Skin of body (tissue), 2 donors: ENCODE measurements around the gene SERPINE1. TPM values are rescaled to one million over a fixed set of nuclear protein-coding genes. Genes with fewer than 3 reads are reported as not detected.
"Not testable (repeated sequence)": the region's sequence is repeated elsewhere in the genome, so short reads cannot be mapped to it uniquely, and the experiment has no call there.

Experiments used
- DNase-seq: peaks from one replicate; lab custom pipeline; 2025; lab: John Stamatoyannopoulos, UW
- total RNA-seq: library from RNA; depleted of rRNA; stranded (reverse); fragments of >200 nt; gene quantifications from one replicate; pipeline ENCODE4 v1.2.3, GENCODE V29; 2014

Gene SERPINE1
- 18.1 TPM for total RNA-seq

DNA sequence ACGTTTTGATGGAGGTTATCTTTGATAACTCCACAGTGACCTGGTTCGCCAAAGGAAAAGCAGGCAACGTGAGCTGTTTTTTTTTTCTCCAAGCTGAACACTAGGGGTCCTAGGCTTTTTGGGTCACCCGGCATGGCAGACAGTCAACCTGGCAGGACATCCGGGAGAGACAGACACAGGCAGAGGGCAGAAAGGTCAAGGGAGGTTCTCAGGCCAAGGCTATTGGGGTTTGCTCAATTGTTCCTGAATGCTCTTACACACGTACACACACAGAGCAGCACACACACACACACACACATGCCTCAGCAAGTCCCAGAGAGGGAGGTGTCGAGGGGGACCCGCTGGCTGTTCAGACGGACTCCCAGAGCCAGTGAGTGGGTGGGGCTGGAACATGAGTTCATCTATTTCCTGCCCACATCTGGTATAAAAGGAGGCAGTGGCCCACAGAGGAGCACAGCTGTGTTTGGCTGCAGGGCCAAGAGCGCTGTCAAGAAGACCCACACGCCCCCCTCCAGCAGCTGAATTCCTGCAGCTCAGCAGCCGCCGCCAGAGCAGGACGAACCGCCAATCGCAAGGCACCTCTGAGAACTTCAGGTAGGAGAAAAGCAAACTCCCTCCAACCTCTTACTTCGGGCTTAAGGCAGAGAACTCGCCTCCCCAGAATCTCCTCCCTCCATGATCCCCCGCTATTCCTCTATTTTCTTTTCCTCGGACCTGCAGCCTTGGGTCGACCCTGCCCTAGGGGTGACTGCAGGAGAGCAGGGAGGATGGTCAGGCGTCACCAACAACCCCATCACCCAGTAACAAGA lies at the start of gene SERPINE1:
Gene SERPINE1 (plus strand): TSS at position 454 of the 809 bp plus-strand sequence. CDS start 1,290 bp downstream, outside the sequence.
- DNase-seq = peak; percentile 95

DNA sequence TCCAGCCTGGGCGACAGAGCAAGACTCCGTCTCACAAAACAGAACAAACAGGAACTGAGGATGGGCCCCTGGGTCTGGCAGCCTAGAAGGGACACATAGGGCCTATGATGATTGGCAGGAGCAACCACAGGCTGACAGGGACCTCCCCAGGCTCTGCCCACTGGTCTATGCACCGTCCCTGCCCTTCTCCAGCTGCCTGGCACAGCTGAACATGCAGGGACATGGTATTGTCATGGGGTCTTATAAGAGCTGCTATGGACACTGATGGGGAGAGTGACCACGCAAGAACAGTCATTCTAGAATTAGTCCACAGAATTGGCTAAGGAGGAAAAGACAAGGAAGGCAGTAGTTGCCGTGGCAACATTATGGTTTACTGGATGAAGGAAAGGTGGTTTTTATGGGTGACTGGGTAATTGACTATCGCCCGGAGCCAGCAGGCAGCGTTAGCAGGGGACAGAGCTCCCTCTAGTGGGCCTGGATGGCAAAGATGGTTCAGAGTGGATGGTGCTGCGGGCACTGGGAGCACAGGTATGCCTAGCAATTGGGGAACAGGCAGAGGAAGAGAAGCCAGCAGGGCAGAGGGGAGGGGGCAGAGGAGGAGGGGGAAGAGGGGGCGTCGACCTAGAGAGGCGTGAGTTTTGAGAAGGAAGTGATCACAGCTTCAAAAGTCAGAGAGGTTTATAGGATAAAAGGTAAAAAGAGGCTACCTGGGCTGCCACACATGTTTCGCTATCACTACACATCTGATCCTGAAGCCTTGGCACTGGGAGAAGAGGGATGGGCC lies 49.4 kb upstream of the SERPINE1 start:
- peak; percentile 46 for DNase-seq

DNA sequence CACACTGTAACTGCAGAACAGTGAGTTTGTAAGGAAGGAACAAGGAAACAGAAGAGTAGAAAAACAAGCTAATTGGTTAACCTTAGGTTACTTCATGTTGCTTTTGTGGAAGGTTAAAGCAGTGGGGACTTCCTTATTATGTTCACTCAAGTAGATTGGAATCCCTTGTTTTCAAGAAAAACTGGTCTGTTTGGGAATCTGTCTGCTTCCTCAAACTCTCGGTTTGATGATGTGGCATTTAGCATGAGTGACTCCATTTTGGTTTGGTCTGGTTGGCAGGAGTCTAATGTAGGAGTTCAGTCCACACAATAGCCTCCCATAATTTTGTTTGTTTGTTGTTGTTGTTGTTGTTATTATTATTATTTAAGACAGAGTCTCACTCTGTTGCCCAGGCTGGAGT lies 45.5 kb upstream of the SERPINE1 start:
- DNase-seq = no peak

DNA sequence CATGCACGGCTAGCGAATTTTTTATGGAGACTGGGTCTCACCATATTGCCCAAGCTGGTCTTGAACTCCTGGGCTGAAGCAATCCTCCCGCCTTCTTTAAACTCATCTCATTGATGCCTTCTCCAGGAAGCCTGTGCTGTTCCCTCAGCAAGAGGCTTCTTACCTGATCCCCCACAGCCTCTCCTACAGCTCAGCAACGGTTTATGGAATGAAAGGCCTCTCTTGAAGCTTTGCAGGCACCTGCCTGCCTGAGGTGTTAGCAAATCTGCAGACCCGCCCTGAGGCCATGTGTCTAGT lies 42.1 kb upstream of the SERPINE1 start:
- DNase-seq = no peak

DNA sequence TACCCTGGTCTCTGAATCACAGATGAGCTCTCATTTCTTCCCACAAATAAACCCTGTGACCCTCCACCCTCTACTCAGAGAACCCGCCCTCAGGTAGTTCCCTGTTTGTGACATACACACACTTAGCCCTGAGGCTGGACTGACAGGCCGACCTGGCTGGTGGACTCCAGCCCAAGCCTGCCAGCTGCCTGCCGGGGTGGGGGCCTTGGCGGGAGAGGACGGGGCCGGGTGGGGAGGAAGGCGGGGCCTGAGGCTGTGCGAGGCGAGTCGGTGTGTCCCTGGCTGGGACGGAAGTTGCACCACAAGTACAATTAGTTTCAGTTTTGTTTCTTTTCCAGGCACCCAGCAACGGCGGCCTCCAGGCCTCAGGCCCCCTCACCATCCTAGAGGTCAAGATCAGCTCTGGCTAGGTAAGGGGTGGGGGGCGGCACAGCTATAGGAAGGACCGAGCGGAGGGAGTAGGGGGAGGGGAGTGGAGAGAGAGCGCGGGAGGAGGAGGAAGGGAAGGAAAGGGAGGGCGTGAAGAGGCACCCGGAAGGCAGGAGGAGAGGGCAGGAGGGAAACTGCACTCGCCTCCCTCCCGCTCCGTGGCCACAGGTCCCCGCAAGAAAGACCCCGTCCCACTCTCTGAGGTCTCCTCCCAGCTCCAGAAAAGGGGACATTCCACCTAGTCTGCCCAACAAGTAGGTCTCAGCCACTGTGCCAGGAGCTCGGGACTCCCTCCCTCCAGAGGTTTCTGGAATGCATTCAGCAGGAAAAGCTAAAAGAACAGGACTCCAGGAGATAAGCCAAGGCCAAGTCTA lies 41.5 kb upstream of the SERPINE1 start, which contains the start of gene TRIM56:
Gene TRIM56 (plus strand): TSS at position 320 of the 803 bp plus-strand sequence. CDS start 1,832 bp downstream, outside the sequence.
- DNase-seq = peak; percentile 58

DNA sequence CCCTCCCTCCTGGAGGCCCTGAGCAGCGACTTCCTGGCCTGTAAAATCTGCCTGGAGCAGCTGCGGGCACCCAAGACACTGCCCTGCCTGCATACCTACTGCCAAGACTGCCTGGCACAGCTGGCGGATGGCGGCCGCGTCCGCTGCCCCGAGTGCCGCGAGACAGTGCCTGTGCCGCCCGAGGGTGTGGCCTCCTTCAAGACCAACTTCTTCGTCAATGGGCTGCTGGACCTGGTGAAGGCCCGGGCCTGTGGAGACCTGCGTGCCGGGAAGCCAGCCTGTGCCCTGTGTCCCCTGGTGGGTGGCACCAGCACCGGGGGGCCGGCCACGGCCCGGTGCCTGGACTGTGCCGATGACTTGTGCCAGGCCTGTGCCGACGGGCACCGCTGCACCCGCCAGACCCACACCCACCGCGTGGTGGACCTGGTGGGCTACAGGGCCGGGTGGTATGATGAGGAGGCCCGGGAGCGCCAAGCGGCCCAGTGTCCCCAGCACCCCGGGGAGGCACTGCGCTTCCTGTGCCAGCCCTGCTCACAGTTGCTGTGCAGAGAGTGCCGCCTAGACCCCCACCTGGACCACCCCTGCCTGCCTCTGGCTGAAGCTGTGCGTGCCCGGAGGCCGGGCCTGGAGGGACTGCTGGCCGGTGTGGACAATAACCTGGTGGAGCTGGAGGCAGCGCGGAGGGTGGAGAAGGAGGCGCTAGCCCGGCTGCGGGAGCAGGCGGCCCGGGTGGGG lies 39.4 kb upstream of the SERPINE1 start:
- DNase-seq = no peak

DNA sequence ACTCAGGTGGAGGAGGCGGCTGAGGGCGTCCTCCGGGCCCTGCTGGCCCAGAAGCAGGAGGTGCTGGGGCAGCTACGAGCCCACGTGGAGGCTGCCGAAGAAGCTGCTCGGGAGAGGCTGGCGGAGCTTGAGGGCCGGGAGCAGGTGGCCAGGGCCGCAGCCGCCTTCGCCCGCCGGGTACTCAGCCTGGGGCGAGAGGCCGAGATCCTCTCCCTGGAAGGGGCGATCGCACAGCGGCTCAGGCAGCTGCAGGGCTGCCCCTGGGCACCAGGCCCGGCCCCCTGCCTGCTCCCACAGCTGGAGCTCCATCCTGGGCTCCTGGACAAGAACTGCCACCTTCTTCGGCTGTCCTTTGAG lies 38.9 kb upstream of the SERPINE1 start:
- DNase-seq = no peak

DNA sequence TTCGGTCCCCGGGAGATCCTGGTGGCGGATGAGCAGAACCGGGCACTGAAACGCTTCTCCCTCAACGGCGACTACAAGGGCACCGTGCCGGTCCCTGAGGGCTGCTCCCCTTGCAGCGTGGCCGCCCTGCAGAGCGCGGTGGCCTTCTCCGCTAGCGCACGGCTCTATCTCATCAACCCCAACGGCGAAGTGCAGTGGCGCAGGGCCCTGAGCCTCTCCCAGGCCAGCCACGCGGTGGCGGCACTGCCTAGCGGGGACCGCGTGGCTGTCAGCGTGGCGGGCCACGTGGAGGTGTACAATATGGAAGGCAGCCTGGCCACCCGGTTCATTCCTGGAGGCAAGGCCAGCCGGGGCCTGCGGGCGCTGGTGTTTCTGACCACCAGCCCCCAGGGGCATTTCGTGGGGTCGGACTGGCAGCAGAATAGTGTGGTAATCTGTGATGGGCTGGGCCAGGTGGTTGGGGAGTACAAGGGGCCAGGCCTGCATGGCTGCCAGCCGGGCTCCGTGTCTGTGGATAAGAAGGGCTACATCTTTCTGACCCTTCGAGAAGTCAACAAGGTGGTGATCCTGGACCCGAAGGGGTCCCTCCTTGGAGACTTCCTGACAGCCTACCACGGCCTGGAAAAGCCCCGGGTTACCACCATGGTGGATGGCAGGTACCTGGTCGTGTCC lies 37.9 kb upstream of the SERPINE1 start:
- no peak for DNase-seq

DNA sequence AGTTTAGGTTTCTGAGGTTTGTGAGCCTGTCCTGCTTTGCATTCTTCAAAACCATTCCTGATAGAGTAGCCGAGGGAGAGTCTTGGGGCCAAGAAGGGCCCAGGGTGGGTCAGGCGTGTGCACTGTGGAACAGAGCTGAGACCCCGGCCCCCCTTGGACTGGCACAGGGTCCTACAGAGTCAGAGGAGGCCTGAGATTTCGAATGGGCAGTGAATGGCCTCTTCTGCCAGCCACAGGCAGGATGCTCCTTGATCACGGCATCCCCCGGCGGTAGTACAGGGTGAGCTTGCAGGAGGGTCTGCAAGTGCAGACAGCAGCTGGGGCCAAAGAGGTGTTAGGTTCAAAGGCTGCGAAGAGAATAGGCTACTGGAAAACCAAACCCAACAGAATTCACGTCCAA lies 37.0 kb upstream of the SERPINE1 start:
- DNase-seq = no peak

DNA sequence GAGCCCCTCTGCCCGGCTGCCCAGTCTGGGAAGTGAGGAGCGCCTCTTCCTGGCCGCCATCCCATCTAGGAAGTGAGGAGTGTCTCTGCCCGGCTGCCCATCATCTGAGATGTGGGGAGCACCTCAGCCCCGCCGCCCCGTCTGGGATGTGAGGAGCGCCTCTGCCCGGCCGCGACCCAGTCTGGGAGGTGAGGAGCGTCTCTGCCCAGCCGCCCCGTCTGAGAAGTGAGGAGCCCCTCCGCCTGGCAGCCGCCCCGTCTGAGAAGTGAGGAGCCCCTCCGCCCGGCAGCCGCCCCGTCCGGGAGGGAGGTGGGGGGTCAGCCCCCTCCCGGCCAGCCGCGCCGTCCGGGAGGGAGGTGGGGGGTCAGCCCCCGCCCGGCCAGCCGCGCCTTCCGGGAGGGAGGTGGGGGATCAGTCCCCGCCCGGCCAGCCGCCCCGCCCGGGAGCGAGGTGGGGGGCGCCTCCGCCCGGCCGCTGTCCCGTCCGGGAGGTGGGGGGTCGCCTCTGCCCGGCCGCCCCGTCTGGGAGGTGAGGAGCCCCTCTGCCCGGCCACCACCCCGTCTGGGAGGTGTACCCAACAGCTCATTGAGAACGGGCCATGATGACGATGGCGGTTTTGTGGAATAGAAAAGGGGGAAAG lies 34.5 kb upstream of the SERPINE1 start:
- DNase-seq = not testable (repeated sequence)

DNA sequence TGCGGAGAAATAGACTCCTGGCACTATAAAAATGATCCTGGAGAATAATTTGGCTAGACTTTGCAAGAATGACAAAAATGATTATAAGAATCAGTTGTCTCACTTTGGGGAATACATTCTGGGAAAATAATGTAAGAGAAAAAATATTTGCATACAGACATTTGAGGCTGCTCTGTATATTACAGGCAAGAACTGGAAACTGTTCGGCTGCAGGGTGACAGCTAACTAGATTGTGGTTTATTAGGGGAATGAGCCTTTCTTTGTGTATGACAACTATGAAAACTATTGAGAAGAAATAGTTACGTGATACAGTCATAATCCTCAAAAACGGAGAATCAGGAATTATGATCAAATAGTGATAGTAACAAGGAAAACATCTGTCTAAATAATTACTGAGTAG lies 33.0 kb upstream of the SERPINE1 start:
- DNase-seq = peak; percentile 64

DNA sequence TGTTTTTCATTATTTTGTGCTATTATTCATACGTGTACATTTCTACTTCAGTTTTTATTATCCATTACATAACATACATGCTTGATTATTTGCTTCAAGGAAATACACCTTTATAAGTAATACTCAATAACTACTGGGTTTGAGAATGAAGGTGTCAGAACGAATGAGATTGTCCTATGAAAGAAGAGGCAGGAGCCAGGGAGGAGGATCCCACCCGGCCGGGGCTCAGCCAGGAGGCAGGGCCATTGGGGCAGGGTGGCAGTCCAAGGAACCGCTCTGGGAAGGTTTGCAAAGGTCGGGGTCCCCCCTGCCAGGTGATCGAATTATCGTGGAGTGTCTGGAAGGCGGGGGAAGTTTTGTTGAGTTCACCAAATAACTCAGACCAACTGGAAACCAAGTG lies 32.5 kb upstream of the SERPINE1 start:
- no peak for DNase-seq

DNA sequence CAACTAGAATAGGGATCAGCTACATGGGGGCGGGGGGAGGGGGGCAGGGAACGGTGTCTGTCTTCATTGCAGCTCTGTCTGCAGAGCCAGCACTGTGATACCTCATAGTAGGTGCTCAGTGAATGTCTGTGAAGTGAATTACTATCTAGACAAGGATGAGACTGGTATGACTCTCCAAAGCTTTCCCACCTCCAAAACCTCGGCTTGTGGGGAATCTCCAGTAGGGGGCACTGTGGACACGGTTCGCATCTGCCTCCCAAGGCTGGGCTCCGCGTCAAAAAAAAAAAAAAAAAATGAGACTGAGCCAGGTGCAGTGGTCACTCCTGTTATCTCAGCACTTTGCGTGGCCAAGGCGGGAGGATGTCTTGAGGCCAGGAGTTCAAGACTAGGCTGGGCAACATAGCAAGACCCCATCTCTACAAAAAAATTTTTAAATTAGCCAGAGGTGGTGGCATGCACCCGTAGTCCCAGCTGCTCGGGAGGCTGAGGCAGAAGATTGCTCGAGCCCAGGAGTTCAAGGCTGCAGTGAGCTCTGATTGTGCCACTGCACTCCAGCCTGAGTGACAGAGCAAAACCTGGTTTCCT lies 32.0 kb upstream of the SERPINE1 start:
- no peak for DNase-seq

DNA sequence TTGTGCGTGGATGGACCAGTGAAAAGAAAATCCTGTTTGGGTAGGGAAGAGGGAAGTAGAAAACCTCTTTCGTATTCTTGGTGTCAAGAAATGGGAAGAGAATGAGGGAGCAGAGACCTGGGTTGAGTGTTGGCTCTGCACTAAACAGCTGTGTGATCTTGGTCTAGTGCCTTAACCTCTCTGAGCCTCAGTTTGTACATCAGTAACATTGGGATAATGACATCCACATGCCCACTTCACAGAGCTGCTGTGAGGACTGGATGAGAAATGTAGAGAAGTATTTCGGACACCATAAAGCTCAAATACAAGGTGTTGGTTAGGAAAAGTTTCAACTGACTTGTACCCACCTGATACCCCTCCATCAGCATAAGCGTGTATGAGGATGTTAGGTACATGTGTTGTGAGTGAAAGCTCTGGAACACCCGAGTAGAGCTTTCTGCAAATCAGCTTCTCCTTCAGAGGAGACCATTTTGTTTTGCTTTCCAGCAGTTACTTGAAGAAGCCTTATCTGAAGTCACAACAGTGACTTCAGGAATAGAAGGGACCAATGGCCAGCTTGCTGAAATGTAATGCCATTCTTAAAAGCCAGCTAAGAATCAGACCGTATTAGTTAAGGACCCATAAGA lies 30.5 kb upstream of the SERPINE1 start:
- no peak for DNase-seq

DNA sequence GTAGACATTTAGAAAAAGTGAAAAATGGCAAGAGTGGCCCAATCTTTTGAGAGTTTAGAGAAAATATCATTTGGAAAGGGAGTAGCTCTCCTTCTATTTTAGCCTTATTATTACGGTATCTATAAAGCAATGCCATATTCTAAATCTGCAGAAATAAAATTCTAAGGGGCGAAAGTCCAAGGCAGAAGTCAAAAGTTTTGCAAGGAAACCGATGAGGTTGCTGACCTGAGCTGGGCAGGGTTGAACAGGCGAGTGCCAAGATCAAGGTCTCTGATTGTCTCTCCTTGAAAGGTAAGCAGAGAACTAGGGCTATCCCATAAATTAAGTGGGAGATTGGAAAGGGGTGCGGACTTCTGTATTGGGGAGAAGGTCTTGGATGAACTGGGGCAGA lies 30.0 kb upstream of the SERPINE1 start:
- no peak for DNase-seq

DNA sequence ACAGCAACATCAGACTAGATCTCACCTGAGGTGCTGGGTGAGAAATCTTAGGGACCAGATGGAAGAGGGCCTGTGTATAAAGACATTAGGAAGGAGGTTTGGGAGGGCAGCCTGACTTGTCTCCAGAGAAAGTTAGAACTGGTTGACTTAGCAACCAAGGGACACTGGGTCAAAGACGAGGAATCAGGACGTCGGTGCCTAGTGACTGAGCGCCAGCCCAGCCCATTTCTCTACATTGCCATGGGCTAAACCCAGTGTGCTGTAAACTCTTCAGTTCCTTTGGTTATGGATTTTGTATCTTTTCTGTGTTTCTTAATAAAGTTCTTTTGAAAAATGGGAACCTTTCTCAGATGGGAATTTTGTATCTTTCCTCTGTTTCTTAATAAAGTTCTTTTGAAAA lies 29.3 kb upstream of the SERPINE1 start:
- DNase-seq = no peak

DNA sequence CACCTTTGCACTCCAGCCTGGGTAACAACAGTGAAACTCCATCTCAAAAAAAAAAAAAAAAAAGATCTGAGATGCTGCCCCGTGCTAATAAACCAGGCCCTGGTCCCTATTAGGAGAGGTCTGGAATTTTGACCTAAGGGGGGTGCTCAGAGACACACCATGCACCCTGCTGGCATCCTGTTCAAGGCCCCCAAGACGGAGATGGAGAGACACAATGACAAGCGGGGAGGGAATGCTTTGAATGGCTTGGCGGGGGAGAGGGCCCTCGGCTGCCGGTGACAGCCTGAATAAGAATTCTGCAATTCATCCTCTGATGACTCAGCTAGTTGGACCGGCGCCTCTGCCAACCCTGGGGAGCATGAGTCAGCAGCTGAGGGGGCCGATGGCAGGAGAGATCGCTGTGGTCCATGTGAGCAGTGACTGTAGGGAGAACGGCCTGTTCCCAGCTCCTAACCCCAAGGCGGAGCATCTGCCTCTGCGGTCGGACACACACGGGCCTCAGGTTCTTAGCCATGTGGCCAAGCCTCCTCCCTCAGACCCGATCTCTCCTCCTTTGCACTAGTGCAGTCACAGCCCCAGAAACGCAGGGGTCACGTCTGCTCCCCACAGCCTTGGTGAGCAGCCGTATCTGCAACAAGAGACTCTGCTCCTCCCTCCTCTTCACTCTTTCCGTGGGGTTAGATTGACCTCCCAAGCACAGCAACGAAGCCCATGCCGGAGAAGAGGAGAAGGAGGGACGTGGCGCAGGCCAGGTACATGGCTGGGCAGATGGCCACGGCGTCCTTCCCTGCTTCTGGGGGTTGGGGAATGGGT lies 26.7 kb upstream of the SERPINE1 start:
- DNase-seq = peak; percentile 83
